Measurements from ENCODE around the gene ARL2BP. TPM values are rescaled to one million over a fixed set of nuclear protein-coding genes. Genes with fewer than 3 reads are reported as not detected.

Gene ARL2BP
- total RNA-seq, 4 donors from 2014 or later: 10.3 to 39.6 (median 36.5) TPM

DNA sequence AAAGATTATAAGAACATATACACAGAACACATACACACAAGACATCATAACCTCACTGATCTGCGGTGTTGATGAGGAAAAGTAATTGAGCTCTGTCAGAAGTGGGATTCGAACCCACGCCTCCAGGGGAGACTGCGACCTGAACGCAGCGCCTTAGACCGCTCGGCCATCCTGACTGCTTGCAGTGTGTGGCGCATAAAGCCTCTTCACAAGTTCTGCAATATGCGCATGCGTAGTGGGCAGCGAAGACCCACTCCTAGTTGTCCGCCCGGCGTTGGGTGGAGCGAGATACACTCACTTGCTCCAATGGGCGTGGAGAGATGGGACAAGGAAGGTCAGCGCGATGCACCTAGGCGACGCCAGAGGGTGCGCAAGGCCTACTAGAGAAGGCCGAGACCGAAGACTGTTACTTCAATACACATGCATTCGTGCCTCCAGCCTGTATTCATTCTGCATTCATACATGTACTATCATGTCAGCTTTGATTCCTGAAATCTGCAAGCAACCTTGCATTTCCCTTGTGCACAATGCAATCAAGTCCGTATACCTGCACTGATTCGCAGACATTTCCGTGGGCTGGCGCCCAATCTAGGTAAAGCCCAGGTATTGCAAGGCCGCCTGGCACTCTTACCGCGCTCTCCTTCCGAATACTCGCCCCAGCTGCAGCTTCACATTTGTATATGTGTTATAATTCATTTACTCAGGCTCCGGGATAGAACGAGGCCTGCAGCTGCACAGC is 55.5 kb downstream of the ARL2BP start:
- no peaks in the 10 kb centered on the region for H3K27me3 ChIP-seq
- intact Hi-C loops (cut with DNase I; ENCODE audit: low total_unique reads): loop anchor here (2.0 kb wide), 1 partner anchor 118 kb away; no protein-coding TSS in a partner anchor
- peaks cover 9 to 38% (median 24%) of the 10 kb centered on the region in 4 donors for H3K4me1 ChIP-seq
- in situ Hi-C loops (cut with MboI; ENCODE audit: low pct_ligation_motif_present in 1 of 4, low pct_unique_long_range_greater_than_20kb in 1 of 4, low sequenced_read_pairs in 3 of 4): loop anchor here (5.0 to 10.0 kb wide), 4 partner anchors 114 to 224 kb away; no protein-coding TSS in a partner anchor
- TF ChIP-seq EP300 (IDR thresholded peaks at IDR 0.05; ENCODE audit: low read depth) (no peak), POLR2A (IDR thresholded peaks at IDR 0.05) (peak; percentile 40), POLR2AphosphoS5 (IDR thresholded peaks at IDR 0.05) (peak; percentile 39 to 69 (median 66))
- TF ChIP-seq, protein P1, sequence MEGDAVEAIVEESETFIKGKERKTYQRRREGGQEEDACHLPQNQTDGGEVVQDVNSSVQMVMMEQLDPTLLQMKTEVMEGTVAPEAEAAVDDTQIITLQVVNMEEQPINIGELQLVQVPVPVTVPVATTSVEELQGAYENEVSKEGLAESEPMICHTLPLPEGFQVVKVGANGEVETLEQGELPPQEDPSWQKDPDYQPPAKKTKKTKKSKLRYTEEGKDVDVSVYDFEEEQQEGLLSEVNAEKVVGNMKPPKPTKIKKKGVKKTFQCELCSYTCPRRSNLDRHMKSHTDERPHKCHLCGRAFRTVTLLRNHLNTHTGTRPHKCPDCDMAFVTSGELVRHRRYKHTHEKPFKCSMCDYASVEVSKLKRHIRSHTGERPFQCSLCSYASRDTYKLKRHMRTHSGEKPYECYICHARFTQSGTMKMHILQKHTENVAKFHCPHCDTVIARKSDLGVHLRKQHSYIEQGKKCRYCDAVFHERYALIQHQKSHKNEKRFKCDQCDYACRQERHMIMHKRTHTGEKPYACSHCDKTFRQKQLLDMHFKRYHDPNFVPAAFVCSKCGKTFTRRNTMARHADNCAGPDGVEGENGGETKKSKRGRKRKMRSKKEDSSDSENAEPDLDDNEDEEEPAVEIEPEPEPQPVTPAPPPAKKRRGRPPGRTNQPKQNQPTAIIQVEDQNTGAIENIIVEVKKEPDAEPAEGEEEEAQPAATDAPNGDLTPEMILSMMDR (IDR thresholded peaks at IDR 0.05): peak; percentile 84 to 100 (median 93)
- 0 to 4% methylated on average over 4 to 36 of the region's 36 CpGs for WGBS, 2 donors (ENCODE audit: low coverage in 1 of 2)
- no peaks in the 10 kb centered on the region for H3K9me3 ChIP-seq
- no peaks in the 10 kb centered on the region for H3K36me3 ChIP-seq
- peak overlapping the region; percentile 88 to 96 (median 92) for H3K27ac ChIP-seq
- peak overlapping the region in 3 of 4 donors; percentile 27 to 52 (median 36) for H3K4me3 ChIP-seq
- DNase-seq: peak; percentile 99

- in situ Hi-C loops (cut with MboI; ENCODE audit: low pct_ligation_motif_present in 1 of 4, low pct_unique_long_range_greater_than_20kb in 1 of 4, low sequenced_read_pairs in 3 of 4): loop anchor here (5.0 to 10.0 kb wide), 4 partner anchors 114 to 224 kb away; no protein-coding TSS in a partner anchor
- peak overlapping the region in 3 of 4 donors; percentile 33 to 88 (median 35) for H3K27ac ChIP-seq
Measured at GRCh38 chr16:57301126-57301817, 56.2 kb downstream of the ARL2BP start.

More at GRCh38 chr16:57301126-57301817, 56.2 kb downstream of the ARL2BP start:
- peaks cover 9 to 38% (median 24%) of the 10 kb centered on the region in 4 donors for H3K4me1 ChIP-seq
- H3K9me3 ChIP-seq: no peaks in the 10 kb centered on the region
- no peak for DNase-seq
- TF ChIP-seq POLR2A (IDR thresholded peaks at IDR 0.05) (no peak), POLR2AphosphoS5 (IDR thresholded peaks at IDR 0.05) (no peak), EP300 (IDR thresholded peaks at IDR 0.05; ENCODE audit: low read depth) (no peak)
- TF ChIP-seq, protein P1 (IDR thresholded peaks at IDR 0.05): no peak
- H3K4me3 ChIP-seq: no peak overlapping the region
- 25 to 46% methylated on average over 11 to 19 of the region's 19 CpGs for WGBS, 2 donors (ENCODE audit: low coverage in 1 of 2)
- H3K36me3 ChIP-seq: no peaks in the 10 kb centered on the region
- intact Hi-C loops (cut with DNase I; ENCODE audit: low total_unique reads): loop anchor here (2.0 kb wide), 1 partner anchor 118 kb away; no protein-coding TSS in a partner anchor
- H3K27me3 ChIP-seq: no peaks in the 10 kb centered on the region

Other genes with a start within 250 kb of the ARL2BP start
- gene CPNE2, start 152.7 kb upstream of the ARL2BP start, total RNA-seq: 100 to 1,000 TPM in 2 of 4 donors, 10 to 100 TPM in 2; 41.6 to 154 (median 84.2) TPM
- 100 to 1,000 TPM in 3 of 4 donors, 10 to 100 TPM in 1; 95.7 to 185 (median 120) TPM for gene PSME3IP1, start 59.2 kb upstream of the ARL2BP start, total RNA-seq
- gene RSPRY1, start 58.9 kb upstream of the ARL2BP start, total RNA-seq: 10 to 100 TPM; 17.1 to 58.4 (median 44.5) TPM
- gene PLLP, start 39.4 kb downstream of the ARL2BP start, total RNA-seq: 10 to 100 TPM in 2 of 4 donors, 1 to 10 TPM in 2; 4.4 to 13.5 (median 9.6) TPM
- under 1 TPM in 1 of 4 donors, not detected in 3; 0.64 TPM for gene CCL22, start 113.5 kb downstream of the ARL2BP start, total RNA-seq
- gene CX3CL1, start 127.2 kb downstream of the ARL2BP start, total RNA-seq: 10 to 100 TPM in 1 of 4 donors, 1 to 10 TPM in 2, not detected in 1; 1.7 to 13.5 (median 1.8) TPM
- 1 to 10 TPM in 1 of 4 donors, not detected in 3; 1.4 TPM for gene CCL17, start 159.5 kb downstream of the ARL2BP start, total RNA-seq
- 10 to 100 TPM; 20.9 to 48.3 (median 40.5) TPM for gene CIAPIN1, start 202.1 kb downstream of the ARL2BP start, total RNA-seq
- 100 to 1,000 TPM; 113 to 154 (median 148) TPM for gene COQ9, start 202.2 kb downstream of the ARL2BP start, total RNA-seq
- 100 to 1,000 TPM in 1 of 4 donors, 10 to 100 TPM in 3; 39.2 to 104 (median 72.7) TPM for gene POLR2C, start 217.4 kb downstream of the ARL2BP start, total RNA-seq
- gene DOK4, start 241.2 kb downstream of the ARL2BP start, total RNA-seq: 100 to 1,000 TPM in 3 of 4 donors, 10 to 100 TPM in 1; 57.9 to 312 (median 143) TPM